Thoracic aorta (tissue), 2 donors: ENCODE data around the gene FAM53A. TPM values are rescaled to one million over a fixed set of nuclear protein-coding genes. Genes with fewer than 3 reads are reported as not detected.

ENCODE experiments used
- ATAC-seq: fragments of 150-250 bp; one replicate; pipeline ENCODE4 v1.8.0; 2017; ENCODE audit warnings: low read depth; ENCODE audit not compliant: insufficient number of reproducible peaks, low FRiP score
- DNase-seq: peaks from one replicate; pipeline ENCODE4 v3.0.0-alpha.2; 2020; ENCODE audit warnings: low spot score
- H3K27ac ChIP-seq, 2 donors: fragments of 200-600 bp; sonication (generic); 1 replicate in 1 of 2; 2 replicates in 1 of 2; pipeline ENCODE4 v1.5.1; 2016; ENCODE audit warnings: mild to moderate bottlenecking in 2 of 2, moderate library complexity in 2 of 2
- H3K27me3 ChIP-seq: fragments of 200-600 bp; sonication (generic); replicated peaks from 2 replicates; pipeline ENCODE4 v1.6.0; 2016; ENCODE audit warnings: mild to moderate bottlenecking; ENCODE audit not compliant: insufficient read depth
- H3K36me3 ChIP-seq: fragments of 200-600 bp; sonication (generic); one replicate; pipeline ENCODE4 v1.5.1; 2016
- H3K4me1 ChIP-seq, 2 donors: fragments of 200-600 bp; sonication (generic); 1 replicate in 1 of 2; 2 replicates in 1 of 2; pipeline versions ENCODE4 v1.5.1 to v1.6.0; 2016; ENCODE audit warnings: low read depth in 2 of 2, mild to moderate bottlenecking in 1 of 2; ENCODE audit not compliant: control insufficient read depth in 1 of 2
- H3K4me3 ChIP-seq: fragments of 200-600 bp; sonication (generic); 2 replicates; pipeline ENCODE4 v1.5.1; 2016; ENCODE audit warnings: mild to moderate bottlenecking
- H3K9me3 ChIP-seq: fragments of 200-600 bp; sonication (generic); 2 replicates; pipeline ENCODE4 v1.5.1; 2016
- CTCF ChIP-seq: fragments of 200-600 bp; sonication (generic); IDR thresholded peaks from one replicate; pipeline ENCODE4 v1.5.1; 2019; ENCODE audit warnings: antibody characterized with exemption
- total RNA-seq, 2 donors: library from RNA; depleted of rRNA; stranded (reverse); fragments of >200 nt; gene quantifications; one replicate each; pipeline versions ENCODE4 v1.1.0 to v1.2.3, GENCODE V29; 2016

FAM53A gene
- total RNA-seq, 2 donors from 2014 or later: 5.1 to 10.9 TPM

GRCh38 chr4:1600811-1601532 is 83.1 kb downstream of the FAM53A start:
- ATAC-seq (no peak), DNase-seq (no peak)
- Histone ChIP-seq H3K36me3 (no peaks in the 10 kb centered on the region), H3K4me3 (no peak overlapping the region), H3K27me3 (no peaks in the 10 kb centered on the region), H3K27ac (no peak overlapping the region), H3K9me3 (no peaks in the 10 kb centered on the region), H3K4me1 (no peaks in the 10 kb centered on the region)
- no peak for TF ChIP-seq CTCF

- TF ChIP-seq CTCF: no peak
Observed at GRCh38 chr4:1600211-1600780, 83.8 kb downstream of the FAM53A start.

GRCh38 chr4:1599491-1600210 is 84.5 kb downstream of the FAM53A start:
- H3K4me3 ChIP-seq: no peak overlapping the region
- no peak for TF ChIP-seq CTCF
- H3K9me3 ChIP-seq: no peaks in the 10 kb centered on the region
- H3K27ac ChIP-seq: no peak overlapping the region
- no peaks in the 10 kb centered on the region for H3K27me3 ChIP-seq
- DNase-seq (no peak), ATAC-seq (no peak)
- H3K36me3 ChIP-seq: no peaks in the 10 kb centered on the region
- H3K4me1 ChIP-seq: no peaks in the 10 kb centered on the region

More at GRCh38 chr4:1600211-1600780, 83.8 kb downstream of the FAM53A start:
- ATAC-seq: no peak
- no peak for DNase-seq
- no peaks in the 10 kb centered on the region for H3K27me3 ChIP-seq
- no peak overlapping the region for H3K27ac ChIP-seq
- H3K36me3 ChIP-seq: no peaks in the 10 kb centered on the region
- H3K9me3 ChIP-seq: no peaks in the 10 kb centered on the region
- no peak overlapping the region for H3K4me3 ChIP-seq
- H3K4me1 ChIP-seq: no peaks in the 10 kb centered on the region

GRCh38 chr4:1599026-1599481 is 85.1 kb downstream of the FAM53A start:
- no peak overlapping the region for H3K4me3 ChIP-seq
- no peaks in the 10 kb centered on the region for H3K36me3 ChIP-seq
- no peaks in the 10 kb centered on the region for H3K27me3 ChIP-seq
- no peak for TF ChIP-seq CTCF
- no peaks in the 10 kb centered on the region for H3K4me1 ChIP-seq
- no peak for ATAC-seq
- H3K27ac ChIP-seq: no peak overlapping the region
- no peak for DNase-seq
- H3K9me3 ChIP-seq: no peaks in the 10 kb centered on the region
